GM12874 (cell line): ENCODE measurements around the gene LARGE2.

Experiments used
- CTCF ChIP-seq: IDR thresholded peaks from 2 replicates; pipeline ENCODE4 v1.5.1; 2011; ENCODE audit warnings: low read depth, mild to moderate bottlenecking, control low read depth, low read length, moderate library complexity; ENCODE audit not compliant: insufficient read depth

LARGE2 gene

GRCh38 chr11:45922425-45923082 is at the start of gene LARGE2:
LARGE2 (plus strand) TSS chr11:45922656; CDS start chr11:45922883, 227 bp downstream.
- TF ChIP-seq CTCF, result no peak

GRCh38 chr11:45876401-45876800 is 46.1 kb upstream of the LARGE2 start:
- TF ChIP-seq CTCF, result no peak

GRCh38 chr11:45877221-45877620 is 45.2 kb upstream of the LARGE2 start:
- TF ChIP-seq CTCF, result no peak

GRCh38 chr11:45877845-45878244 is 44.6 kb upstream of the LARGE2 start:
- TF ChIP-seq CTCF, result no peak

- TF ChIP-seq CTCF, result no peak
Observed at GRCh38 chr11:45879803-45880686, 42.4 kb upstream of the LARGE2 start.

GRCh38 chr11:45880772-45881570 is 41.5 kb upstream of the LARGE2 start:
- TF ChIP-seq CTCF, result no peak

- TF ChIP-seq CTCF, result no peak
Observed at GRCh38 chr11:45881708-45882368, 40.6 kb upstream of the LARGE2 start.
